ENCODE results near the gene S100A14. TPM values are rescaled to one million over a fixed set of nuclear protein-coding genes. Genes with fewer than 3 reads are reported as not detected.
A peak's percentile ranks its signal among the peaks of the same experiment; 100 is the strongest.

The S100A14 gene
- 10 to 100 TPM in 2 of 6 experiments, 1 to 10 TPM in 4; 1.8 to 14.0 (median 5.2) TPM for total RNA-seq
- long read RNA-seq, partial matches to known transcripts, result 0 of 2 reads
- long read RNA-seq, other reads (novel, unspliced or antisense), result 1 of 2 reads

- intact Hi-C loops (cut with DNase I), result no loop called here
- TF ChIP-seq POLR2A (IDR thresholded peaks at IDR 0.05), result no peak
- TF ChIP-seq, protein P1, sequence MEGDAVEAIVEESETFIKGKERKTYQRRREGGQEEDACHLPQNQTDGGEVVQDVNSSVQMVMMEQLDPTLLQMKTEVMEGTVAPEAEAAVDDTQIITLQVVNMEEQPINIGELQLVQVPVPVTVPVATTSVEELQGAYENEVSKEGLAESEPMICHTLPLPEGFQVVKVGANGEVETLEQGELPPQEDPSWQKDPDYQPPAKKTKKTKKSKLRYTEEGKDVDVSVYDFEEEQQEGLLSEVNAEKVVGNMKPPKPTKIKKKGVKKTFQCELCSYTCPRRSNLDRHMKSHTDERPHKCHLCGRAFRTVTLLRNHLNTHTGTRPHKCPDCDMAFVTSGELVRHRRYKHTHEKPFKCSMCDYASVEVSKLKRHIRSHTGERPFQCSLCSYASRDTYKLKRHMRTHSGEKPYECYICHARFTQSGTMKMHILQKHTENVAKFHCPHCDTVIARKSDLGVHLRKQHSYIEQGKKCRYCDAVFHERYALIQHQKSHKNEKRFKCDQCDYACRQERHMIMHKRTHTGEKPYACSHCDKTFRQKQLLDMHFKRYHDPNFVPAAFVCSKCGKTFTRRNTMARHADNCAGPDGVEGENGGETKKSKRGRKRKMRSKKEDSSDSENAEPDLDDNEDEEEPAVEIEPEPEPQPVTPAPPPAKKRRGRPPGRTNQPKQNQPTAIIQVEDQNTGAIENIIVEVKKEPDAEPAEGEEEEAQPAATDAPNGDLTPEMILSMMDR (IDR thresholded peaks at IDR 0.05), result no peak
- Histone ChIP-seq H3K9me3 (no peaks in the 10 kb centered on the region), H3K4me3 (no peak within 1 kb of the TSS), H3K27me3 (no peaks in the 10 kb centered on the region), H3K27ac (peak within 1 kb of the TSS; percentile 22 to 60 (median 58)), H3K4me1 (peaks cover 0 to 27% (median 10%) of the 10 kb centered on the region in 4 donors), H3K36me3 (no peaks in the 10 kb centered on the region)
- ATAC-seq (peak; percentile 77 to 81 (median 79)), DNase-seq (peak; percentile 88 to 91 (median 90))
- 8% methylated on average over 2 of the region's 10 CpGs for WGBS (ENCODE audit: insufficient coverage, low coverage, low lambda C conversion rate, missing lambda C conversion rate)
These were observed at the start of gene S100A14 for GRCh38 chr1:153616144-153616916. S100A14 (minus strand) TSS chr1:153616325; CDS start chr1:153615858, 467 bp downstream.

DNA sequence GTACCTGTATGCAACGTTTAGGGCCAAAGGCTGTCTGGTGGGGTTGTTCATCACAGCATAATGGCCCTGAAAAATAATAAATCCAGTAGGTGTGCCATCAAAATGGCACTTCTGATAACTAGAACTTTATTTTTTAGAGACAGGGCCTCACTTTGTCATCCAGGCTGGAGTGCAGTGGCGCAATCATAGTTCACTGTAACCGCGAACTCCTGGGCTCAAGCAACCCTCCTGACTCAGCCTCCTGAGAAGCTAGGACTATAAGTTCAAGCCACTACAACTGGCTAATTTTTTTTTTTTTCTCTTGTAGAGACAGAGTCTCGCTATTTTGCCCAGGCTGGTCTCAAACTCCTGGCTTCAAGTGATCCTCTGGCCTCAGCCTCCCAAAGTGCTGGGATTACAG is 47.1 kb upstream of the S100A14 start:
- Histone ChIP-seq H3K4me3 (no peak overlapping the region), H3K4me1 (peaks cover 0 to 26% (median 5%) of the 10 kb centered on the region in 4 donors), H3K36me3 (peaks cover 11 to 72% (median 45%) of the 10 kb centered on the region in 4 donors), H3K27ac (no peak overlapping the region), H3K27me3 (no peaks in the 10 kb centered on the region), H3K9me3 (no peaks in the 10 kb centered on the region)
- peak in 1 of 3 donors; percentile 13 for DNase-seq
- ATAC-seq, result no peak
- intact Hi-C loops (cut with DNase I), result no loop called here
- TF ChIP-seq, protein P1 (IDR thresholded peaks at IDR 0.05), result no peak
- TF ChIP-seq POLR2A (IDR thresholded peaks at IDR 0.05), result no peak
- 63% methylated on average over 4 of the region's 5 CpGs for WGBS (ENCODE audit: insufficient coverage, low coverage, low lambda C conversion rate, missing lambda C conversion rate)

- Histone ChIP-seq H3K27me3 (no peaks in the 10 kb centered on the region), H3K27ac (no peak overlapping the region), H3K4me1 (peaks cover 0 to 25% (median 5%) of the 10 kb centered on the region in 4 donors), H3K36me3 (peaks cover 11 to 62% (median 39%) of the 10 kb centered on the region in 4 donors), H3K9me3 (no peaks in the 10 kb centered on the region), H3K4me3 (no peak overlapping the region)
- WGBS (ENCODE audit: insufficient coverage, low coverage, low lambda C conversion rate, missing lambda C conversion rate), result 73% methylated on average over 2 of the region's 2 CpGs
- TF ChIP-seq, protein P1 (IDR thresholded peaks at IDR 0.05), result no peak
- TF ChIP-seq POLR2A (IDR thresholded peaks at IDR 0.05), result no peak
- ATAC-seq, result no peak
- DNase-seq, result no peak
- intact Hi-C loops (cut with DNase I), result no loop called here
These were observed 46.1 kb upstream of the S100A14 start for GRCh38 chr1:153662269-153662668.

DNA sequence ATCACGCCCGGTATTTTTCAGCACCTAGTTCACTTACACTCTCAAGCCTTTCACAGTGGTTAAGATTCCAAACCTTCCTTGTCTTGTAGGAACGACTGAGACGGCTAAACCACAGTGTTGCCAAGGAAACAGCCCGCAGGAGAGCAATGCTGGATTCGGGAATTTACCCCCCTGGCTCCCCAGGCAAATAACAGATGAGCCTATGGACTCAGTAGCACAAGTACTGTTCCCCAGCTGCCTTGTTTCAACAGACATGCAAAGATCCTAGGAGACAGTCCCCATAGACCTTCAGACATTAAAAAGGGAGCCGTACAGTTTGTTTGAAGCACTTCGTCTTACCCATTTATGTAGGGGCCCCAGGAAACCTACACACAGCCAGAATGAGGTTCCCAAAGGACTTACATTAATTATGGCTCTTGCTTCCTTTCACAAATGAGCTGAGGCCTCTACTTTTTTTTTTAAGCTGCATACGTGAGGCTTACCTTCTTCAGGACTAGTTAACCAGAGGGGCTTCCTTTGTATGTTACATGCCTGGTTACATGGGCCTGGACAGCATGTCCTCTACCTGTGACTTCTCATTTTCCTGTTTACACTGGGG is 45.1 kb upstream of the S100A14 start:
- ATAC-seq (no peak), DNase-seq (no peak)
- TF ChIP-seq, protein P1 (IDR thresholded peaks at IDR 0.05), result no peak
- intact Hi-C loops (cut with DNase I), result no loop called here
- WGBS (ENCODE audit: insufficient coverage, low coverage, low lambda C conversion rate, missing lambda C conversion rate), result 78% methylated on average over 6 of the region's 9 CpGs
- no peaks in the 10 kb centered on the region for H3K9me3 ChIP-seq
- peaks cover 0 to 25% (median 5%) of the 10 kb centered on the region in 4 donors for H3K4me1 ChIP-seq
- H3K36me3 ChIP-seq, result peaks cover 8 to 52% (median 34%) of the 10 kb centered on the region in 4 donors
- H3K4me3 ChIP-seq, result no peak overlapping the region
- no peaks in the 10 kb centered on the region for H3K27me3 ChIP-seq
- H3K27ac ChIP-seq, result no peak overlapping the region

Data from right lobe of liver (tissue), 6 donors.